Osteocyte (in vitro differentiated cells): ENCODE results near the gene ARMC2. TPM values are rescaled to one million over a fixed set of nuclear protein-coding genes. Genes with fewer than 3 reads are reported as not detected.

Experiments
- DNase-seq: peaks from one replicate; pipeline ENCODE4 v3.0.0; 2021; ENCODE audit warnings: mixed read lengths; ENCODE audit not compliant: unreplicated experiment; ENCODE audit errors: extremely low spot score
- H3K27ac Mint-ChIP-seq: one replicate; pipeline ENCODE4 v1.8.0; 2021; ENCODE audit warnings: mild to moderate bottlenecking, mixed read lengths; ENCODE audit not compliant: unreplicated experiment
- H3K27me3 Mint-ChIP-seq: one replicate; pipeline ENCODE4 v1.8.0; 2021; ENCODE audit warnings: mixed read lengths; ENCODE audit not compliant: unreplicated experiment
- H3K36me3 Mint-ChIP-seq: one replicate; pipeline ENCODE4 v1.8.0; 2021; ENCODE audit warnings: mixed read lengths; ENCODE audit not compliant: unreplicated experiment
- H3K4me1 Mint-ChIP-seq: one replicate; pipeline ENCODE4 v1.8.0; 2021; ENCODE audit warnings: mixed read lengths; ENCODE audit not compliant: unreplicated experiment
- H3K4me3 Mint-ChIP-seq: one replicate; pipeline ENCODE4 v1.8.0; 2021; ENCODE audit warnings: mild to moderate bottlenecking, moderate library complexity, mixed read lengths; ENCODE audit not compliant: unreplicated experiment
- H3K9me3 Mint-ChIP-seq: one replicate; pipeline ENCODE4 v1.8.0; 2021; ENCODE audit warnings: mixed read lengths; ENCODE audit not compliant: unreplicated experiment
- total RNA-seq: library from RNA; stranded (reverse); gene quantifications from 2 replicates; pipeline ENCODE4 v1.2.1, GENCODE V29; 2021
- TF ChIP-seq, protein P1 (sequence below): fragments of 200-600 bp; sonication (generic); IDR thresholded peaks from 2 replicates; pipeline ENCODE4 v1.5.0; 2021; ENCODE audit warnings: antibody characterized with exemption, mild to moderate bottlenecking, moderate library complexity

ARMC2 gene
- total RNA-seq, 1 donor from 2014 or later = 8.3 TPM

- peaks cover 12% of the 10 kb centered on the region for H3K36me3 Mint-ChIP-seq
- no peak for DNase-seq
- H3K4me1 Mint-ChIP-seq = peaks cover 25% of the 10 kb centered on the region
- H3K4me3 Mint-ChIP-seq = no peak overlapping the region
- no peaks in the 10 kb centered on the region for H3K27me3 Mint-ChIP-seq
- TF ChIP-seq, protein P1, sequence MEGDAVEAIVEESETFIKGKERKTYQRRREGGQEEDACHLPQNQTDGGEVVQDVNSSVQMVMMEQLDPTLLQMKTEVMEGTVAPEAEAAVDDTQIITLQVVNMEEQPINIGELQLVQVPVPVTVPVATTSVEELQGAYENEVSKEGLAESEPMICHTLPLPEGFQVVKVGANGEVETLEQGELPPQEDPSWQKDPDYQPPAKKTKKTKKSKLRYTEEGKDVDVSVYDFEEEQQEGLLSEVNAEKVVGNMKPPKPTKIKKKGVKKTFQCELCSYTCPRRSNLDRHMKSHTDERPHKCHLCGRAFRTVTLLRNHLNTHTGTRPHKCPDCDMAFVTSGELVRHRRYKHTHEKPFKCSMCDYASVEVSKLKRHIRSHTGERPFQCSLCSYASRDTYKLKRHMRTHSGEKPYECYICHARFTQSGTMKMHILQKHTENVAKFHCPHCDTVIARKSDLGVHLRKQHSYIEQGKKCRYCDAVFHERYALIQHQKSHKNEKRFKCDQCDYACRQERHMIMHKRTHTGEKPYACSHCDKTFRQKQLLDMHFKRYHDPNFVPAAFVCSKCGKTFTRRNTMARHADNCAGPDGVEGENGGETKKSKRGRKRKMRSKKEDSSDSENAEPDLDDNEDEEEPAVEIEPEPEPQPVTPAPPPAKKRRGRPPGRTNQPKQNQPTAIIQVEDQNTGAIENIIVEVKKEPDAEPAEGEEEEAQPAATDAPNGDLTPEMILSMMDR = no peak
- H3K27ac Mint-ChIP-seq = no peak overlapping the region
- H3K9me3 Mint-ChIP-seq = no peaks in the 10 kb centered on the region
Observed at GRCh38 chr6:108869876-108870275, 21.7 kb downstream of the ARMC2 start.

DNA sequence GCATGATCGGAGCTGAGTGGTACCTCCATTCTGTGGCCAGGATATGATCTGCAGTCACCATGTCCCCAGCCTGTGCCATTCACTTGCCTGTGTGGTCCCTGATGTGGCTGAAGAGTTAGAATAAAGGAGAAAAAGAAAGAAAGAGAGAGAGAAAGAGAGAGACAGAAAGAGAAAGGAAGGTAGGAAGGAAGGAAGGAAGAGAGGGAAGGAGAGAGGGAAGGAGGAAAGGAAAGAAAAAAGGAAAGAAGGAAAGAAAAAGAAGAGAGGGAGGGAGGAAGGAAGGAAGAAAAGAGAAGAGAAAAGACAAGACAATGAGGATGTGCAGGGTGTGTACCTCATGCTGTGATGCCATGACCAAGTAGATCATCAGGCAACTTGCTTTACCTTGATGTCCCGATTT lies 22.1 kb downstream of the ARMC2 start:
- H3K4me1 Mint-ChIP-seq = peaks cover 29% of the 10 kb centered on the region

DNA sequence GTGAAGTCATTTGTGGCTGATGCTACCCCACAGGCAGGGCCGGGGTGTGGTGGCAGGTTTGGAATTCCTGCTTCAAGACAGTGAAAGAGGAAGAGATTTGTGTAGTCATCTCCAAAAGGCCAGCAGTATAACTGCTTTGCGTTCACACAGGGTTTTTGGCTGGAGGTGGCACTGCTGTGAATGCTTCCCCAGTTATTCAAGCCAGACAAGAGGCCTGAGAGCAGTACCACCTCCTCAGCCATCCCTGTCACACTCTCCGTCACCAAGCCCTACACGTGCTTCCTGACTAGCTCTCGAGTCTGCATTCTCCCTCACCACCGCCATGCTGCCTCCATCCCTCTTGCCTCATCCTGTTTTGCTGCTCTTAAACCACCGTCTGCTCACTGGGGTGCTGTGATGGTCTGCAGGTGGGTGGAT lies 23.9 kb downstream of the ARMC2 start:
- Mint-ChIP-seq H3K4me3 (no peak overlapping the region), H3K36me3 (peaks cover 7% of the 10 kb centered on the region), H3K27me3 (no peaks in the 10 kb centered on the region), H3K9me3 (no peaks in the 10 kb centered on the region), H3K27ac (no peak overlapping the region), H3K4me1 (peaks cover 33% of the 10 kb centered on the region)
- no peak for DNase-seq
- TF ChIP-seq, protein P1 = no peak

More for the DNA sequence above, 22.1 kb downstream of the ARMC2 start:
- TF ChIP-seq, protein P1 = no peak
- Mint-ChIP-seq H3K4me3 (no peak overlapping the region), H3K27me3 (no peaks in the 10 kb centered on the region), H3K27ac (no peak overlapping the region), H3K36me3 (peaks cover 12% of the 10 kb centered on the region), H3K9me3 (no peaks in the 10 kb centered on the region)
- DNase-seq = no peak

- Mint-ChIP-seq H3K9me3 (no peaks in the 10 kb centered on the region), H3K27me3 (no peaks in the 10 kb centered on the region), H3K27ac (no peak overlapping the region), H3K4me3 (no peak overlapping the region), H3K4me1 (peaks cover 38% of the 10 kb centered on the region), H3K36me3 (peaks cover 6% of the 10 kb centered on the region)
- TF ChIP-seq, protein P1 = no peak
- DNase-seq = no peak
Observed at GRCh38 chr6:108872575-108872974, 24.4 kb downstream of the ARMC2 start.

- Mint-ChIP-seq H3K27me3 (no peaks in the 10 kb centered on the region), H3K27ac (no peak overlapping the region), H3K4me3 (no peak overlapping the region), H3K9me3 (no peaks in the 10 kb centered on the region), H3K4me1 (peaks cover 44% of the 10 kb centered on the region), H3K36me3 (peaks cover 10% of the 10 kb centered on the region)
- TF ChIP-seq, protein P1 = no peak
- no peak for DNase-seq
Observed at GRCh38 chr6:108873251-108873650, 25.0 kb downstream of the ARMC2 start.
